HG03460 (cell line): Measurements from ENCODE around the gene NXPE1.

Source experiments
- ATAC-seq: cut with Tn5 transposase; IDR thresholded peaks from one replicate; pipeline ENCODE4 v1.9.1; 2021; ENCODE audit not compliant: unreplicated experiment

Gene NXPE1

DNA sequence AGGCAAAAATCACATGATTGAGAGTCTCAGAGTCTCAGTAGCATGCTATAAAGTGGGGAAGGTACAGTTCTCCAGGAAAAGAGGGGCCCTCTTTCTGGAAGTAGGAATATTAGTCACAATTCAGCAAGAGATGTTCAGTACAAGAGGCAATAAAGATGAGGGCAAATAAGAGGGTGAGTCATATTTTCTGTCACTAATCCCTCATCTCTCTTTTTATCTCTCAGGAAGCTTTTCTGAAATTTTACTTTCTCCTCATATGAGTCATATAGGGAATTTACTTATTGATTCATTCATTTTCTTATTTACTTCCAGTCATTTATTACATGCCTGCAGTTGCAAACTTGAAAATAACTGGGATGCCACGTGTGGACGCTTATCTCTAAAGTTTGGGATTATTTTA lies 3.4 kb upstream of the NXPE1 start:
- no peak for ATAC-seq

DNA sequence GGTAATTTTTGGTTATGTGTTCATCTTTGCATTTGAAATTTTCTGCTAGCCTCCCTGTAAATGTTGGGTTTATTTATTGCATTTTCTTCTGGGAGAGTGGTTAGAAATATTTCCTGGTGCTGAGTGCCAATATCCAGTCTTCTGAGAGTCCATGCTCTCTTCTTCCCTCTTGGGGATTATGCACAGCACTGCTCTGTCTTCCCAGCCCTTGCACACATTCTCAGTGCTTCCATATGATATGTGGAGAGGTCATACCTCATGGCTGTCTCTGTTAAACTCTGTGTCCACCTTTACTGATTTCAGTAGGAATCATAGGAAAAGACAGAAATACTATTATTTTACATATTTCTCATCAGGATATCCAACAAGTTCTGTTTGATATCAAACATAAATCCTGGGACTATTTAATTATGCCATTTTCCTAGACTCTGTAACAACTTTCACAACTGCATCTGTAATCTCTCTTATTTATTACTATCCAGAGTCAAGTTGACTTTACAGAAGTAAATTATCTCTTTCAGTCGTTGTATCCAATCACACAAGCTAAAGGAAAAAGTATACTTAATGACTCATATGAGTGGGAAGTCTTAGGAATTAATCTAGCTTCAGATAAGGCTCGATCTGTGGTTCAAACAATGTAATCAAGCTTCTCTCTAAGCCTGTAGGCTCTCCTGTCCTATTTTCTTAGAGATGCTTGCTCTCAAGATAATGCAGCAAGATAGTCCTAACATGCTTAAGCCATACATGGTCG lies 2.7 kb upstream of the NXPE1 start:
- no peak for ATAC-seq

DNA sequence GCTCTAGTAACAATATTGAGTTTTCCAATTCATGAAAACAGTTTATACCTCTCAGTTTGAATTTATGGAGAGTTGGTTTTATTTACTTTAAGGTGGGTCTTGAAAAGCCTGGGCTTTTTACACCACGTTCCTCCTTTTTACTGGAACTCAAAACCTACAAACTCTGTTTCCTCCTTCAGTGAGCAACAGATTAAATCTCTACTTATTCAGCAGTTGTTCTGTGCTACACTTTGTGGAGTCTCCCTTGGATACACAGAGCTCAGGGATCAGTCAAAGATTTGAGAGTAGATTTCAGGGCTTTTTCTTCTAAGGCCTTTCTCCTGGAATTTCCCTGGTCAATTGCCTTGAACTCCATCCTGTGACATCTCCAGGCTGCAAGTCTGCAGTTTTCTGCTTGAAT lies 3.5 kb downstream of the NXPE1 start:
- no peak for ATAC-seq

- no peak for ATAC-seq
These were observed 6.0 kb downstream of the NXPE1 start for GRCh38 chr11:114553642-114554041.

DNA sequence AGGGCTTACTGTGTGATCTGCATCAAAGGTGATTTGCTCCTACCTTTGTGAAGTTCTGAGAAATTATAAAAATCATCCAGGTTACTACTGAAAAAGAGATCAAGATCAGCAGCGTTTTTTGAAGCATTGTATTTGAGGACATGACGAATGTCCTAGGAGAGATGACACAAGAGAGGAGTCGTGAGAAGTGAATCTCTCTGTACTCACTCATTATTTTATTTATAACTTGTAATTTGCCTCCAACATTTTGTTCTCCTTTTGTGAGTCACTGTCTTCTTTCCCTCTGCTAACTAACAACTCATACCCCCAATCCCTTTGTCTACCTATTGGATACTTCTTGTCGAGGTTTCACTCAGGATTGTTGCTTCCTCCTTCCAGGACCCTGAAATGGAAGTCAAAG lies 8.6 kb downstream of the NXPE1 start:
- no peak for ATAC-seq

DNA sequence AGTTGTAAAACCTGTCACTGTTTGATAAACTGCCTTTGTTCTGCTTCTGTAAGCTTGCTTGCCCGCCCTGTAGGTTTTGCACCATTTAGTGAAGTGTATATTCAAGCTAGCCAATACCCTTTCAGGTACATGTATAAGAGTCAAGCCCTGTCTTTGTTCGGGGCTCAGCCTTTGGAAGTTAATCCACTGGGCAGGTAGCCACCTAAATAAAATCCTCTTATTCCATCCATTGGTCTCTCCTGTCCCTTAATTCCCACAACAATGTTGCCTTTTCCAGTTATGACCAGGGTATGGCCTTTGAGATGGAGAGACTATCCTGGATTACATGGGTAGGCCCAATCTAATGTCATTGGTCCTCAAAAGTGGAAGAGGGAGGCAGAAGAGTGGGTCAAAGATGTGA lies 34.0 kb downstream of the NXPE1 start:
- no peak for ATAC-seq

- ATAC-seq, result no peak
These were observed 35.6 kb downstream of the NXPE1 start for GRCh38 chr11:114524122-114524521.

DNA sequence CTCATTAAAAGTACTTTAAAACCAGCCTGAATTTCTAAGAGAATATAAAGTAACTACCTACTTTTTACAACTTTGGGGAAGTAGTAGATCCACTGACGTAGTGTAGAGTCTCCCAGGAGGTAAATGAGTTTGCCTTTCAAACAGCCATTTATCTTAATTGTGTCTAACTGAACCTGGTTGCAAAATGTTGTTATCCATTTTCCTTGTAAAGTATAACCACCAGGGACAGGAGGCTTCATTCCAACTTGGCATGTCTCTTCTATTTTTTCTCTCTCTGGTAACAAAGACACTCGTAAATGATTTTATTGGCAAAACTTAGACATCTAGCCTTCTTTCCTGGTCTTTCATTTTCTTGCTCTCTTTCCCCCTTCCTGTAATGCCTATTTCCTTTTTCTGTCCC lies 36.9 kb downstream of the NXPE1 start:
- ATAC-seq, result no peak

DNA sequence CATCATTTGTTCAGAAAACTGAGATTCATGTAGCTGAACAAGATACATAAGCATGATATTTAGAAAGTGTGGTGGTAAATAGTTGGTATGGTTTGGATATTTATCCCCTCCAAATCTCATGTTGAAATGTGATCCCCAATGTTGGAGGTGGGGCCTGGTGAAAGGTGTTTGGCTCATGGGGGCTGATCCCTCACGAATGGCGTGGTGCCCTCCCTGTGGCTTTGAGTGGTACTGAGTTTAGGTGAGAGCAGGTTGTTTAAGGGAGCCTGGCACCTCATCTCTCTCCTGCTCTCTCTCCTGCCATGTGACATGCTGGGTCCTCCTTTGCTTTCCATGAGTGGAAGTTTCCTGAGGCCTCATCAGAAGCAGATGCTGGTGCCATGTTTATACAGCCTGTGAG lies 48.1 kb downstream of the NXPE1 start:
- ATAC-seq, result no peak

- ATAC-seq, result no peak
These were observed 48.6 kb downstream of the NXPE1 start for GRCh38 chr11:114511079-114511478.

GRCh38 chr11:114501901-114502300 lies 57.8 kb downstream of the NXPE1 start:
- no peak for ATAC-seq

GRCh38 chr11:114499756-114500155 lies 59.9 kb downstream of the NXPE1 start:
- ATAC-seq, result no peak

DNA sequence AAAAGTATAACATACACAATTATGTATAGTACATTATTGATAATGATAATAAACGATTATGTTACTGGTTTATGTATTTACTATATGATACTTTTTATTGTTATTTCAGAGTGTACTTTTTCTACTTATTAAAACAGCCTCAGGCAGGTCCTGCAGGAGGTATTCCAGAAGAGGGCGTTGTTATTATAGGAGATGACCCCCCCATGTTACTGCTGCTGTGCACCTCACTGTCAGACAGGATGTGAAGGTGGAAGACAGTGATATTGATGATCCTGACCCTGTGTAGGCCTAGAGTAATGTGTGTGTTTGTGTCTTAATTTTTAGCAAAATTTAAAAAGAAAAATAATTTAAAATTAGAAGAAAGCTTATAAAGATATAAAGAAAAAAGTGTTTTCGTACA lies 62.8 kb downstream of the NXPE1 start:
- ATAC-seq, result no peak

- ATAC-seq, result no peak
These were observed 75.8 kb downstream of the NXPE1 start for GRCh38 chr11:114483929-114484328.

- ATAC-seq, result no peak
These were observed 77.6 kb downstream of the NXPE1 start for GRCh38 chr11:114482114-114482513.

- no peak for ATAC-seq
These were observed 80.3 kb downstream of the NXPE1 start for GRCh38 chr11:114479331-114479730.

DNA sequence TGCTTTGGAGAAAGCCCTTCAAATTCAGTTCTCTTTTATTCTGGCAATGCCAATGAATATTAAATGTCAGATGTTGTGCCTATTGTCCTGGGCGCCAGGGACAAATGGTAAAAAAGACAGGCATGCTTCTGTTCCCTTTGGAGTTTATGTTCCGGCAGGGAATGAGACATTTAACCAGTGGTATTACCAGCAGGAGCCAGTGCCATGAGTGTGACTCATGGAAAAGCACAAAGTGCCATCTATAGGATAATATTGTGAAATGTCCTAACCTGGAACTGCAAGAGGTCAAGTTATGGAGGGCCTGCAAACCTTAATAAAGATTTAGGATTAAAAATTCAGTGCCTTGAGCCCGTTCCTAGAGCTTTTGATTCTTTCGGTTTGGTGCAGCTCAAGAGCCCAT lies 80.9 kb downstream of the NXPE1 start:
- ATAC-seq, result no peak

GRCh38 chr11:114478001-114478410 lies 81.7 kb downstream of the NXPE1 start:
- ATAC-seq, result no peak

- ATAC-seq, result no peak
These were observed 87.0 kb downstream of the NXPE1 start for GRCh38 chr11:114472661-114473060.
